GM12878 (cell line): Measurements from ENCODE around the gene ATP6V1F. TPM values are rescaled to one million over a fixed set of nuclear protein-coding genes. Genes with fewer than 3 reads are reported as not detected.

ENCODE experiments used
- BHLHE40 ChIP-seq, 2 experiments: fragments of 450-650 bp in 1 of 2; IDR thresholded peaks; 2 replicates each; pipeline ENCODE4 v1.6.1; 2011 to 2017; ENCODE audit warnings: low read depth in 2 of 2, borderline replicate concordance in 1 of 2, improper control_type of control experiment in 1 of 2, low read length in 1 of 2, mild to moderate bottlenecking in 1 of 2
- EZH2 ChIP-seq: IDR thresholded peaks from 2 replicates; pipeline ENCODE4 v1.6.1; 2012; ENCODE audit warnings: low read depth, mild to moderate bottlenecking, control low read depth, inconsistent platforms, low read length, borderline replicate concordance; ENCODE audit not compliant: control insufficient read depth
- HDAC6 ChIP-seq: fragments of 200-600 bp; sonication (generic); IDR thresholded peaks from one replicate; pipeline ENCODE4 v1.8.0; 2017; ENCODE audit warnings: antibody characterized with exemption; ENCODE audit not compliant: unreplicated experiment
- NR2F1 ChIP-seq: fragments of 450-650 bp; conservative IDR thresholded peaks from 2 replicates; pipeline ENCODE4 v1.6.1; 2017; ENCODE audit warnings: mild to moderate bottlenecking
- SKIL ChIP-seq: fragments of 450-650 bp; IDR thresholded peaks from 2 replicates; pipeline ENCODE4 v1.6.1; 2017; ENCODE audit warnings: mild to moderate bottlenecking, low read depth, inconsistent platforms; ENCODE audit not compliant: poor library complexity, severe bottlenecking
- SMC3 ChIP-seq: IDR thresholded peaks from 2 replicates; pipeline ENCODE4 v1.6.1; 2011; ENCODE audit warnings: low read length, improper control_type of control experiment, borderline replicate concordance
- polyA plus RNA-seq, 11 experiments: library from polyadenylated mRNA; depleted of rRNA in 4 of 11; unstranded in 6 of 11; stranded (reverse) in 5 of 11; fragments of >200 nt; fragmentation: Nextera tagmentation in 4 of 11; fragmentation: Illumina TruSeq in 1 of 11; extraction: Ambion mirVana in 4 of 11; extraction: Trizol in 1 of 11; gene quantifications; 1 replicate in 1 of 11; 2 replicates in 10 of 11; pipeline versions ENCODE4 v1.2.1 to v1.2.3, GENCODE V29; 2011 to 2016; ENCODE audit warnings: inconsistent platforms in 2 of 11, missing spikeins in 2 of 11, low read depth in 1 of 11
- total RNA-seq, 4 experiments: library from RNA; depleted of rRNA in 3 of 4; stranded (reverse); fragments of >200 nt in 3 of 4; fragmentation: Illumina TruSeq in 1 of 4; extraction: Trizol in 1 of 4; gene quantifications; 2 replicates each; pipeline versions ENCODE4 v1.2.1 to v1.2.3, GENCODE V29; 2013 to 2021

ATP6V1F gene
- total and polyA plus RNA-seq, 10 of the 15 experiments (the other 5 are each of a cell fraction or from before 2014, with no cell fraction given), result 111 to 343 (median 203) TPM

GRCh38 chr7:128841921-128842673, 20.6 kb upstream of the ATP6V1F start (continued):
- TF ChIP-seq SKIL (no peak), BHLHE40 (IDR thresholded peaks at IDR 0.05; ENCODE audit: borderline replicate concordance in 1 of 2, low read depth in 2 of 2, low read length in 1 of 2) (0 out of 4 replicates have a peak, but pooled peaks of 1 of the 2 experiments have one; percentile 9), NR2F1 (0 out of 2 replicates have a peak, but pooled peaks have one; percentile 28), SMC3 (peak; percentile 53), EZH2 (no peak), HDAC6 (no peak)
